ENCODE results near the gene WAPL.
A peak's percentile ranks its signal among the peaks of the same experiment; 100 is the strongest.

WAPL gene

GRCh38 chr10:86522510-86522855 lies 891 bp upstream of the WAPL start:
- DNase-seq = no peak

GRCh38 chr10:86520871-86521677 lies 518 bp downstream of the WAPL start:
- DNase-seq = peak; percentile 62

GRCh38 chr10:86518781-86519180 lies 2.8 kb downstream of the WAPL start:
- DNase-seq = no peak

- DNase-seq = no peak
These were observed 9.5 kb downstream of the WAPL start for GRCh38 chr10:86512137-86512536.

GRCh38 chr10:86511027-86511865 lies 10.3 kb downstream of the WAPL start:
- DNase-seq = no peak

- DNase-seq = no peak
These were observed 12.4 kb downstream of the WAPL start for GRCh38 chr10:86509145-86509544.

- DNase-seq = no peak
These were observed 13.4 kb downstream of the WAPL start for GRCh38 chr10:86508217-86508616.

- no peak for DNase-seq
These were observed 15.1 kb downstream of the WAPL start for GRCh38 chr10:86506499-86506898.

- no peak for DNase-seq
These were observed 15.5 kb downstream of the WAPL start for GRCh38 chr10:86506062-86506461.

- DNase-seq = no peak
These were observed 17.1 kb downstream of the WAPL start for GRCh38 chr10:86504510-86504909.

- no peak for DNase-seq
These were observed 20.7 kb downstream of the WAPL start for GRCh38 chr10:86500846-86501245.

GRCh38 chr10:86498598-86498997 lies 23.0 kb downstream of the WAPL start:
- no peak for DNase-seq

GRCh38 chr10:86497621-86498020 lies 24.0 kb downstream of the WAPL start:
- DNase-seq = no peak

- no peak for DNase-seq
These were observed 31.5 kb downstream of the WAPL start for GRCh38 chr10:86489960-86490612.

GRCh38 chr10:86489071-86489810 lies 32.4 kb downstream of the WAPL start:
- DNase-seq = no peak

GRCh38 chr10:86486856-86487255 lies 34.7 kb downstream of the WAPL start:
- DNase-seq = no peak

GRCh38 chr10:86483664-86484063 lies 37.9 kb downstream of the WAPL start:
- no peak for DNase-seq

- no peak for DNase-seq
These were observed 39.8 kb downstream of the WAPL start for GRCh38 chr10:86481761-86482160.

GRCh38 chr10:86480571-86480970 lies 41.0 kb downstream of the WAPL start:
- no peak for DNase-seq

- no peak for DNase-seq
These were observed 49.5 kb downstream of the WAPL start for GRCh38 chr10:86472061-86472460.

GRCh38 chr10:86461963-86462804 lies 59.4 kb downstream of the WAPL start:
- no peak for DNase-seq

GRCh38 chr10:86451604-86451960 lies 70.0 kb downstream of the WAPL start:
- no peak for DNase-seq
